HG02943 (cell line): Measurements from ENCODE around the gene GPX4.

Experiments
- ATAC-seq: cut with Tn5 transposase; IDR thresholded peaks from one replicate; pipeline ENCODE4 v1.9.1; 2021; ENCODE audit warnings: mild to moderate bottlenecking, low read depth, moderate library complexity; ENCODE audit not compliant: unreplicated experiment

The GPX4 gene

DNA sequence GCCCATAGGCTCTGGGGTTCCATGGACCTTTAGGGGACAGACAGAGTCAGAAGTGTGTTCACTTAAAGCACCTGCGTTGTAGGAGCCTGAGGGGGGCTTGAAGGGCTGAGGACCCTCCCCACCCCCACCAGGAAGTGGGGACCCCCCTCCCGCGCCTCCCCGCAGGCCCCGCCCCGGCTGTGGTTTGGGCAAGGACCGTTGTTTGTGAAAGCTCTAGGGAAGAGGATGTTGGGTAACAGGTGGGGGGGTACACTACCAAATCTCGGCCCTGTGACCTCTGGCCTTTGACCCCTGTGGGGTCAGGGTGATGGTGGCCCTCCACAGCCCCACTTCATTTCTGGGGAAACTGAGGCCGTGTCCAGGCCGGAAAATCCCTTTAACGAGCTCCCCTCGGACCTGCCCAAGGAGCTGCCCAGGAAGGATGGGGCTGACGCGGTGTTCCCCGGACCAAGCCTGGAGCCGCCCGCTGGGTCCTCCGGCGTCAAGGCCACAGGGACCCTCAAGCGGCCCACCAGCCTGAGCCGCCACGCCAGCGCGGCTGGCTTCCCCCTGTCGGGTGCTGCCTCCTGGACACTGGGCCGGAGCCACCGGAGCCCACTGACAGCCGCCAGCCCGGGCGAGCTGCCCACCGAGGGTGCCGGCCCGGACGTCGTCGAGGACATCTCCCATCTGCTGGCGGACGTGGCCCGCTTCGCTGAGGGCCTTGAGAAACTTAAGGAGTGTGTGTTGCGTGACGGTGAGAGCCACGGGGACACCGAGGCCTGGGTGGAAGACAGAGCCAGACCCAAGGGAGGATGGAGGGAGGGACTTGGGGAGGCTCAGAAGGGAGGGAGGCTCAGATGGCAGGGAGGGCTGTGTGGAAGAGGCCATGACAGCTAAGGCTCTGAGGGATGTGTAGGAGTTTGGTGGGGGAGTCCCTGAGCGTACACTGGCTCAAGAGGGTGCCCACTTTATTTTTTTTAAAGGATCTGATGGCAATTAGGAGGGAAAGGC is 35.5 kb upstream of the GPX4 start:
- ATAC-seq, result no peak

DNA sequence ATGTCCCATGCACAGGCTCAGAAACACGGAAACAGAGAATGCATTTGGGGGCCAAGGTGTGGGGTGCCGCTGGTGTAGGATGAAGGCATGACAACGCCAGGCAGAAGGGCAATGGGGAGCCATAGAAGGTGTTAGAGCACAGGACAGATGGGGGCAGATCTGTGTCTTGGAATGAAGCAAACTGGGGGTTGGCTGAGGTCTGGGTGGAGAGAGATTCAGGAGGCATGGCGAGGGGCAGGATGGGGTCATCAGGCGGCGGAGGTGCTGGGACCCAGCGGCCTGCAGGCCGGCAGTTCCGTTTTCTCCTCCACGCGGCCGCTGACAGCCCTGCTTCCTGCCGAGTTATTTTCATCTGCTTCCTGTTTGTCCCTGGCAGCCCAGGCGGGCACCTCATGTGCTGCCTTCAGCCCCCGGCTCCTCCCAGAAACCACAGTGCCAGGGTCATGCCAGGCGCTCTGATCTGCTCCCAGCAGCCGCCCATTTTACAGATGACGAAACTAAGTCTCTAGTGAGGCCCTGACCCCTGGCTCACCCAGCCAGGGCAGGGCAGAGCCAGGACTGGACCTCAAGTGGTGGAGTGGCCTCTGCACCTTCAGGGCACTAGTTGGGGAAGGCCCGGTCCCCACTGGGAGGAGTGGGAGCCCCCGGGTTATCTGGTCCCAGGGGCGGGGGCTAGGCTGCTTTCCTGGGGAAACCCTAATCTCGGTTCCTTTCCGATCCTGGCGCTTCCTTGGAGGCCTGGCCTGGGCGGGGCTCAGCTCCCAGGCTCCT is 34.6 kb upstream of the GPX4 start:
- ATAC-seq, result no peak

DNA sequence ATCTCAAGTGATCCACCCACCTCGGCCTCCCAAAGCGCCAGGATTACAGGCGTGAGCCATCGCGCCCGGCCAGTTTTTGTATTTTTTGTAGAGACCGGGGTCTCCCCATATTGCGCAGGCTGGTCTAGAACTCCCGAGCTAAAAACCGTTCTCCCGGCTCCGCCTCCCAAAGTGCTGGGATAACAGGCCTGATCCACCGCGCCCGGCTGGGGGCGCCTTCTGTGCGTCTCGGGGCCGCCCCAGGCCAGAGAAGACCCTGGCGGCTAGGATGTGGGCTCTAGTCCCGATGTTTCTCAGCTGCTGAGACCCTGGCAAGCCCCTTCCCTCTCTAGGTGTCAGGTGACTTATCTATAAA is 33.2 kb upstream of the GPX4 start:
- no peak for ATAC-seq

DNA sequence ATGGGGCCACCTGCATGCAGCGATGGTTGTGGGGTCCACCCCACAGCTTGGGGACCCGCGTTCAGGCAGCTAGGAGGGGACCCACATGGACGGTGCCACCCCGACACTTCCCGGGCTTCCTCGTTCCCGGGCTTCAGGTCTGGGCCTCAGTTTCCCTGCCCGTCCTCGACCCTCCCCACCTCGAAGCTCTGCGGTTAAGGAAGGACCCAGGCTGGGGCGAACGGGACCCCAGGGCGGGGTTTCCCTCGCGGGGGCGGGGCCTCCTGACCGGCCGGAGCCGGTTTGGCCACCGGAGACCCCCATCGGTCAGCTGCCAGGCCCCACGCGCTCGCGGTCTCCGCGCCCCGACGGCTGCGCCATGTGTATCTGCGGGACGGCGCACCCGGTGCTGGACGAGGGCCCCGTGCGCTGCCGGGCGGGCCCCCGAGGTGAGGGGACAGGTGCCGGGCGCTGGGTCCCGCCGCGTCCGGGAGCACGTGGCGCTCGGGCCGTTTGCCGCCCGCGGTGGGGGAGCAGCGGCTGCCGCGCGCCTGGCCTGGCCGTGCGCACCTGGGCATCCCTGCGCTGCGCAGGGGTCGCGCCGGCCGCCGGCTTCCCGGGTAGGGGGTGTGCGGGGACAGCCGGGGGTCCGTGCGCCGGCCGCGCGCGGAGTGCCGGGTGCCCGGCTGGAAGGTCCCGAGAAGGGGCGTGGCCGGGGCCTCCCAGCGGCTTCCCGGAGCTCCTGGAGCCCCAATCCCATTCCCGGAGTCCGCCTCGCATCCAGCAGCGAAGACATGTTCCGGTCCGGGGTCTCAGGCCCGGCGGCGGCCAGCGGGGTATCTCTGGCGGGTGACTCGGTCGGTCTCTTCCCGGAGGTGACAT is 32.6 kb upstream of the GPX4 start:
- no peak for ATAC-seq

DNA sequence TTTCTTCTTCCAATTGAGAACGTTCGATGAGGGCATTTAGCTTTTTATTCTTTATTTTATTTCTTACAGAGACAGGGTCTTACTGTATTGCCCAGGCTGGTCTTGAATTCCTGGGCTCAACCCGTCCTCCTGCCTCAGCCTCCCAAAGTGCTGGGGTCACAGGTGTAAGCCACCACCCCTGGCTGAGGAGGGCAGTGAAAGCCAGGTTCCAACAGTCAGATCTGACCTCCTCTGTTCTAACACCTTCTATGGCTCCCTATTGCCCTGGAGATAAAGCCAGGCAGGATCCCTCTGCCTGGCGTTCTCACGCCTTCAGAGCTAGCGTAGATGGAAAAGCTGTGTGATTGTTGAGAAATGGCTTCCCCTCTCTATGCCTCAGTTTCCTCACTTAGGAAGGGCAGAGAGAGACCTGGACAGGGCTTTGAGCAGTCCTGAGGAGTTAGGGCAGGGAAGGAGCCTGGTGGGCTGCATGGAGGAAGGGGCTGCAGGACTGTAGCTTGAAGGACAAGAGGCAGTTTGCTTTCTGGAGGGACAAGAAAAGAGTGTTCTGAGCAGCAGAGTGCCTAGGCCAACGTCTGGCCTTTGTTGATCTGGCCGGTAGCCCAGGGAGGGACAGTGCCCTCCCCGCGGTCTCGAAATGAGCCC is 31.3 kb upstream of the GPX4 start:
- ATAC-seq, result no peak

DNA sequence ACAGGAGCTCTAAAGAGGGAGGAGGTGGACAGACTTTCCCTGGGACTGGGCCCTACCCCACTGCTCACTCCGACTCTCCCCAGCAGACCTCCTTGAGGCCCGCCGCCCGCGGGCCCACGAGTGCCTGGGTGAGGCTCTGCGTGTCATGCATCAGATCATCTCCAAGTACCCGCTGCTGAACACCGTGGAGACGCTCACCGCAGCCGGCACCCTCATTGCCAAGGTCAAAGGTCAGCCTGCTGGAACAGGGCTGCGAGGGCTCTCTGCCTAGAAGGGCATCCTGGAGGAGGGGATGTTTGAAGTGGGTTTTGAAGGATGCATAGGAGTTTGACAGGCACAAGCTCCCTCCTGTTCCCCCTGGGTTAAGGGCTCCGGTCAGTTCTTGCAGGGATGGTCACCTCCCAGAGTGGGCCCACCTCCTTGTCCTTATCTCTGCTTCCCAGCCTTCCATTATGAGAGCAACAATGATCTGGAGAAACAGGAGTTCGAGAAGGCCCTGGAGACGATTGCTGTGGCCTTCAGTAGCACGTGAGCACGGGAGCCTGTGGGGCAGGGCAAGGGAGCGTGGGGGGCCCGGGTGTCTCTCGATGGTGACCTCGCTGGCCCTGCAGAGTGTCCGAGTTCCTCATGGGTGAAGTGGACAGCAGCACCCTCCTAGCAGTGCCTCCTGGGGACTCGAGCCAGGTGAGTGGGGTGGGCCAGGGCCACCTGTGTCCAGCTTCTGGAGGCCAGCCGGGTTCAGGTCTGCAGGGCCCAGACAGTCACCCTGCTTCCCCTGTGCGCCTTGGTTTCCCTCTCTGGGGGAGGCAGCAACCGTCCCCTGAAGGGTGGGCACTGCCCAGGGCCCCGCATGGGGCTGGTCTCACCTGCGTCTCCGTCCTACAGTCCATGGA is 30.5 kb upstream of the GPX4 start:
- ATAC-seq, result no peak

DNA sequence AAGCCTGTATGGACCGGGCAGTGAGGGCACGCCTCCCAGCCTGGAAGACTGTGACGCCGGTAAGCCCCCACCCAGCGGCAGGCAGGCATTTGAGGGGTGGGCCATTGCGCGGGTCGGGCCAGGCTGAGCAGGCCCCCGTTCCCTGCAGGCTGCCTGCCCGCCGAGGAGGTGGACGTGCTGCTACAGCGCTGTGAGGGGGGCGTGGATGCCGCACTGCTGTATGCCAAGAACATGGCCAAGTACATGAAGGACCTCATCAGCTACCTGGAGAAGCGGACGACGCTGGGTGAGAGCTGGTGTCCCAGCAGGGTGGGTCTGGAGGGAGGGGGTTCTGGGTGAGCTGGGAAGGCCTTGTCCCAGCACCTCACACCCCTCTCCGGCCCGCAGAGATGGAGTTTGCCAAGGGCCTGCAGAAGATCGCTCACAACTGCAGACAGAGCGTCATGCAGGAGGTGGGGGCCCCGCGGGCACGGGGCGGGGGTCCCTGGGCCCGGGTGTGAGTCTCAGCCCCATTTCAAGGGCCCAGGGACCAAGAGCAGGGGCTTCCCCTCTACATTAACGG is 29.8 kb upstream of the GPX4 start:
- no peak for ATAC-seq

GRCh38 chr19:1074544-1075283 is 29.1 kb upstream of the GPX4 start:
- ATAC-seq, result peak; percentile 35

DNA sequence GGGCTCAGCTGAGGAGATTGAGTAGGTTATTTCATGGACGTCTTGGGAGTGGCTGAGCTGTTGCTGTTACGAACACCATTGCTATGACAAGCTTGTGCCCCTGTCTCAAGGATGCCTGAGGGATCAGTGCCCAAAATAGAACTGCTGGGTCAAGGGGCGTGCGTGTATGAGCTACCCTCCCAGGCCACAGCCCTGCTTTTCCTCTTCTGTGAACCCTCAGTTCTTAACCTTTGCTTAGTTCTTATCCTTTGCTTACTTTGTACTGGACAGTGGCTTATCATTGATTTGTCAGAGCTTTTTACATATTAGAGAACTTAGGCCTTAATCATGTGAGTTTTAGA is 27.8 kb upstream of the GPX4 start:
- no peak for ATAC-seq

GRCh38 chr19:1076951-1077350 is 26.8 kb upstream of the GPX4 start:
- no peak for ATAC-seq

DNA sequence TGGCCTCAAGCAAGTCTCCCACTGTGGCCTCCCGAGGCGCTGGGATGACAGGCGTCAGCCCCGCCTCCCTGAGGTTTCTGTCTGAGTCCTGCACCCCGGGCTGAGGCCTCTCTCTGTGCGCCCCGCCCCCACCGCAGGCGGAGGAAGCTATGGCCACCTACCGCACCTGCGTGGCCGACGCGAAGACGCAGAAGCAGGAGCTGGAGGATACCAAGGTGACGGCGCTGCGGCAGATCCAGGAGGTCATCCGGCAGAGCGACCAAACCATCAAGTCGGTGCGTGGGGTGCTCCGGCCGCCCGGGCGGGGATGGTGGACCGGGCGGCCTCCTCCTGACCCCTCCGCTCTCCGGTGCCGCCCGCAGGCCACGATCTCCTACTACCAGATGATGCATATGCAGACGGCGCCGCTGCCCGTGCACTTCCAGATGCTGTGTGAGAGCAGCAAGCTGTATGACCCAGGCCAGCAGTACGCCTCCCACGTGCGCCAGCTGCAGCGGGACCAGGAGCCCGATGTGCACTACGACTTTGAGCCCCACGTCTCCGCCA is 24.2 kb upstream of the GPX4 start:
- no peak for ATAC-seq

- ATAC-seq, result no peak
These were observed 23.2 kb upstream of the GPX4 start for GRCh38 chr19:1080360-1081161.

DNA sequence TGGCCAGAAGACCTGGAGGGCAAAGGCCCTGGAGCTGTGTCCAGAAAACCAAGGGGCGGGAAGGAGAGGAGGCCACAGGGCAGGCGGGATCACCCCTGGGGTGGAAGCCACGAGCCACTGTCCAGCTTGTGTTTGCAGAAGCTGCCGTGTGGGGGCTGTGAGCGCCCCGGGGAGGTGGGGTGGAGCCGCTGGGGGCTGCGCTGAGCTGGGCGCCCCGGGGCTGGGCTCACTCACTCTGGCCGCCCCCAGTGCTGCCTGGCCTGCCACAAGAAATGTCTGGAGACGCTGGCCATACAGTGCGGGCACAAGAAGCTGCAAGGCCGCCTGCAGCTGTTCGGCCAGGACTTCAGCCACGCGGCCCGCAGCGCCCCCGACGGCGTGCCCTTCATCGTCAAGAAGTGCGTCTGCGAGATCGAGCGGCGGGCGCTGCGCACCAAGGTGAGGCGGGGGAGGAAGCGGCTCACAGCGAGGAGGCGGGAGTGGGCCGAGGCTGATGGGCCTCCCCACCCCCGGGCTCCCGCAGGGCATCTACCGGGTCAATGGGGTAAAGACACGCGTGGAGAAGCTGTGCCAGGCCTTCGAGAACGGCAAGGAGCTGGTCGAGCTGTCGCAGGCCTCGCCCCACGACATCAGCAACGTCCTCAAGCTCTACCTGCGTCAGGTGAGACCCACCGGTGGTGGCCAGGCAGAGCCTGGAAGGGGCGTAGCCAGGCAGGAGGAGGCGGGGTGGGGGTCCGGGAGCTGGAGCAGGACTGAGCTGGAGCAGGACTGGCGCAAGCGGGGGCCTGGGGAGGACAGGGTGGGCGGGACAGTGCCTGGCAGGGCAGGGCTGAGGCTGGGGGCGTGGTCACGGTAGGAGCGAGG is 22.3 kb upstream of the GPX4 start:
- ATAC-seq, result no peak

- ATAC-seq, result no peak
These were observed 21.4 kb upstream of the GPX4 start for GRCh38 chr19:1082165-1082927.

DNA sequence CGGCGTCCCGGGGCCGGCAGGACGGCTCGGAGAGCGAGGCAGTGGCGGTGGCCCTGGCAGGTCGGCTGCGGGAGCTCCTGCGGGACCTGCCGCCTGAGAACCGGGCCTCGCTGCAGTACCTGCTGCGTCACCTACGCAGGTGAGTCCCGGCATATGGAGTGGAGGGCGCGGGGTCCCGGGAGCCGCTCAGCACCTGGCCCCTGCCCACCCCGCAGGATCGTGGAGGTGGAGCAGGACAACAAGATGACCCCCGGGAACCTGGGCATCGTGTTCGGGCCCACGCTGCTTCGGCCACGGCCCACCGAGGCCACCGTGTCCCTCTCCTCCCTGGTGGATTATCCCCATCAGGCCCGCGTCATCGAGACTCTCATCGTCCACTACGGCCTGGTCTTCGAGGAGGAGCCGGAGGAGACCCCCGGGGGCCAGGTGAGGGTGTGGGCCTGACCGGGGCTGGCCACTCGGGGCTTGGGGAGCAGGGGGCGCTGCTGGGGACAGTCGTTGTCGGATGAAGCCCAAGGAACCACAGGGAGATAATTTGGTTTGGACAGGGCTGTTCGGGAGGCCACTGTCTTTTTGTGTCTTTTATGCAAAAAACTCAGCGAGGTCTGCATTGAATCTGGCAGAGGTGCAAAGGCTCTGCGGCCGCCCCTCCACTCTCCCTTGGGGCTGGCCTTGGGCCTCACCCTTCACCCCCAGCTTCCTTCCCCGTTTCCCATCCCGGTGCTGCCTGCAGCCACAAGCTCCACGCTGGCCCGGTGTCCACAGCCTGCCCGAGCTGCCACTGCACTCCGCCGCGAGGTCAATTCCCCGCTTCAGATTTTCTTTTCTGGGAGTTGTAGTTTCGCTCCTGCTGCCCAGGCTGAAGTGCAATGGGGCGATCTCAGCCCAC is 20.6 kb upstream of the GPX4 start:
- no peak for ATAC-seq
